Mammary epithelial cell (primary cell): ENCODE data around the gene NEK7.

Experiments used
- EZH2 ChIP-seq: IDR thresholded peaks from 2 replicates; pipeline ENCODE4 v1.6.1; 2012; ENCODE audit warnings: low read length, inconsistent platforms, borderline replicate concordance
- TF ChIP-seq, protein P1 (sequence below), 2 donors: IDR thresholded peaks in 1 of 2; conservative IDR thresholded peaks in 1 of 2; 2 replicates each; pipeline ENCODE4 v1.5.1; 2011 to 2012; ENCODE audit warnings: inconsistent platforms in 2 of 2, low read length in 2 of 2, mild to moderate bottlenecking in 2 of 2, control low read depth in 1 of 2, low read depth in 1 of 2; ENCODE audit not compliant: insufficient read depth in 1 of 2; ENCODE audit errors: extremely low read depth in 1 of 2

DNA sequence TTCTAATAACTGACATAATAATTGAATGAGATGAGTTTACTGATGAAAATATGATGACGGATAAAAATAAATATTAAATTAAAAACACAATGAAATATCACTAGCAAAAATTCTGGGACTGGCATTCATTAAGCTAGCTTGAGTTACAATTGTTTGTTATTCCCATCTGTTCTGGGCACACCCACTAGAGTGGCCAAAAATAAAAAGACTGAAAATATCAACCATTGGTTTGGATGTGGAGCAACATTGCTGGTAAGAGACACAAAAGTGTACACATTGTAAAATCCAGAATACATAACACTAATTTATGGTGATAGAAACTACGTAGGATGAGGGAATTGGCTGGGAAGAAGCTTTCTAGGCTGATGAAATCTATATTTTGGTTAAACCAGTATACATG is 9.6 kb upstream of the NEK7 start:
- TF ChIP-seq, protein P1, sequence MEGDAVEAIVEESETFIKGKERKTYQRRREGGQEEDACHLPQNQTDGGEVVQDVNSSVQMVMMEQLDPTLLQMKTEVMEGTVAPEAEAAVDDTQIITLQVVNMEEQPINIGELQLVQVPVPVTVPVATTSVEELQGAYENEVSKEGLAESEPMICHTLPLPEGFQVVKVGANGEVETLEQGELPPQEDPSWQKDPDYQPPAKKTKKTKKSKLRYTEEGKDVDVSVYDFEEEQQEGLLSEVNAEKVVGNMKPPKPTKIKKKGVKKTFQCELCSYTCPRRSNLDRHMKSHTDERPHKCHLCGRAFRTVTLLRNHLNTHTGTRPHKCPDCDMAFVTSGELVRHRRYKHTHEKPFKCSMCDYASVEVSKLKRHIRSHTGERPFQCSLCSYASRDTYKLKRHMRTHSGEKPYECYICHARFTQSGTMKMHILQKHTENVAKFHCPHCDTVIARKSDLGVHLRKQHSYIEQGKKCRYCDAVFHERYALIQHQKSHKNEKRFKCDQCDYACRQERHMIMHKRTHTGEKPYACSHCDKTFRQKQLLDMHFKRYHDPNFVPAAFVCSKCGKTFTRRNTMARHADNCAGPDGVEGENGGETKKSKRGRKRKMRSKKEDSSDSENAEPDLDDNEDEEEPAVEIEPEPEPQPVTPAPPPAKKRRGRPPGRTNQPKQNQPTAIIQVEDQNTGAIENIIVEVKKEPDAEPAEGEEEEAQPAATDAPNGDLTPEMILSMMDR (conservative IDR thresholded peaks at IDR 0.05 in 1 of 2, IDR thresholded peaks at IDR 0.05 in 1 of 2; ENCODE audit: extremely low read depth in 1 of 2, insufficient read depth in 1 of 2, low read depth in 1 of 2, low read length in 2 of 2): no peak
- TF ChIP-seq EZH2: no peak
